ENCODE measurements around the gene RBP3. TPM values are rescaled to one million over a fixed set of nuclear protein-coding genes. Genes with fewer than 3 reads are reported as not detected.

Gene RBP3
- total RNA-seq, 1 experiment from 2014 or later: not detected

- H3K4me3 ChIP-seq (ENCODE audit: low read depth in 2 of 2, low read length in 2 of 2): no peak overlapping the region
- H3K27me3 ChIP-seq (ENCODE audit: control insufficient read depth, insufficient read depth, low read length): peaks cover 26% of the 10 kb centered on the region; the same call in 1 of the 2 replicates
- in situ Hi-C loops (cut with HindIII; ENCODE audit: low pct_unique_long_range_greater_than_20kb, low sequenced_read_pairs): no loop called here
- CTCF ChIA-PET: interaction anchor here (0.6 kb wide), 1 partner anchor 145 kb away, joined by 3 read pairs; no protein-coding TSS in a partner anchor
- no peaks in the 10 kb centered on the region for H3K9me3 ChIP-seq (ENCODE audit: control insufficient read depth, insufficient read depth, low read depth, low read length)
- ATAC-seq: peak; percentile 44
- DNase-seq (ENCODE audit: low read depth, low spot score): no peak
- POLR2A ChIA-PET: no interaction called here
- H3K4me1 ChIP-seq (ENCODE audit: control insufficient read depth, insufficient read depth, low read length): no peaks in the 10 kb centered on the region
- intact Hi-C loops (cut with micrococcal nuclease; ENCODE audit: unreplicated experiment): no loop called here
- no peaks in the 10 kb centered on the region for H3K36me3 ChIP-seq (ENCODE audit: control insufficient read depth, insufficient read depth, low read length)
- no peak overlapping the region for H3K27ac ChIP-seq (ENCODE audit: low read length)
- no TSS peak for BruUV-seq (replicated peaks)
- TF ChIP-seq POLR2AphosphoS5 (IDR thresholded peaks at IDR 0.05; ENCODE audit: low read depth, low read length) (no peak), SIN3A (IDR thresholded peaks at IDR 0.05; ENCODE audit: borderline replicate concordance, insufficient read depth, low read depth, low read length) (no peak), CTCF (IDR thresholded peaks at IDR 0.05) (no peak), REST (IDR thresholded peaks at IDR 0.05; ENCODE audit: insufficient read depth in 1 of 2, low read depth in 2 of 2, low read length in 1 of 2) (no peak), TCF7L2 (IDR thresholded peaks at IDR 0.05; ENCODE audit: low read depth, low read length) (no peak)
Observed at GRCh38 chr10:47339759-47340607, 8.2 kb upstream of the RBP3 start.

GRCh38 chr10:47340608-47341170 is 7.5 kb upstream of the RBP3 start:
- H3K4me1 ChIP-seq (ENCODE audit: control insufficient read depth, insufficient read depth, low read length): no peaks in the 10 kb centered on the region
- peaks cover 25% of the 10 kb centered on the region; the same call in 1 of the 2 replicates for H3K27me3 ChIP-seq (ENCODE audit: control insufficient read depth, insufficient read depth, low read length)
- TF ChIP-seq TCF7L2 (IDR thresholded peaks at IDR 0.05; ENCODE audit: low read depth, low read length) (no peak), CTCF (IDR thresholded peaks at IDR 0.05) (peak; percentile 100)
- in situ Hi-C loops (cut with HindIII; ENCODE audit: low pct_unique_long_range_greater_than_20kb, low sequenced_read_pairs): no loop called here
- ATAC-seq: peak; percentile 86
- BruUV-seq (replicated peaks): no TSS peak
- ChIA-PET POLR2A (no interaction called here), CTCF (interaction anchor here (0.6 to 1.1 kb wide), 3 partner anchors 32 to 318 kb away, joined by 3 read pairs; no protein-coding TSS in a partner anchor)
- intact Hi-C loops (cut with micrococcal nuclease; ENCODE audit: unreplicated experiment): no loop called here
- no peak overlapping the region for H3K4me3 ChIP-seq (ENCODE audit: low read depth in 2 of 2, low read length in 2 of 2)
- no peaks in the 10 kb centered on the region for H3K9me3 ChIP-seq (ENCODE audit: control insufficient read depth, insufficient read depth, low read depth, low read length)
- no peaks in the 10 kb centered on the region for H3K36me3 ChIP-seq (ENCODE audit: control insufficient read depth, insufficient read depth, low read length)
- H3K27ac ChIP-seq (ENCODE audit: low read length): no peak overlapping the region
- DNase-seq (ENCODE audit: low read depth, low spot score): peak; percentile 68
